Activated CD8-positive, alpha-beta T cell treated with anti-CD3 and anti-CD28 coated beads, Interleukin-2, amount 10 ng/mL, durations not matched to agents 7 days and 5 days (primary cell): Measurements from ENCODE around the gene TRMT61A. TPM values are rescaled to one million over a fixed set of nuclear protein-coding genes. Genes with fewer than 3 reads are reported as not detected.
A peak's percentile ranks its signal among the peaks of the same experiment; 100 is the strongest.

Experiments used
- ATAC-seq: fragments of 150-1000 bp; cut with Tn5 transposase; one replicate; pipeline ENCODE4 v1.10.0; 2021; ENCODE audit warnings: moderate library complexity
- CTCF ChIA-PET: fragments of 350-600 bp; sonication (Branson Sonifier 250); formaldehyde crosslinking; loops from one replicate; lab custom pipeline; 2021; ENCODE audit warnings: antibody characterized with exemption; lab: Charles Lee
- POLR2A ChIA-PET: fragments of 350-600 bp; sonication (Branson Sonifier 250); formaldehyde crosslinking; loops from one replicate; lab custom pipeline; 2021; ENCODE audit warnings: antibody characterized with exemption; lab: Charles Lee
- DNase-seq: peaks from one replicate; pipeline ENCODE4 v3.0.0-alpha.2; 2020
- H3K27ac Mint-ChIP-seq: one replicate; pipeline ENCODE4 v1.8.0; 2021; ENCODE audit warnings: mild to moderate bottlenecking, mixed read lengths
- H3K27me3 Mint-ChIP-seq: one replicate; pipeline ENCODE4 v1.8.0; 2021; ENCODE audit warnings: low read depth, mixed read lengths
- H3K36me3 Mint-ChIP-seq: one replicate; pipeline ENCODE4 v1.8.0; 2021; ENCODE audit warnings: low read depth, mixed read lengths
- H3K4me1 Mint-ChIP-seq: one replicate; pipeline ENCODE4 v1.8.0; 2021; ENCODE audit warnings: low read depth, mixed read lengths
- H3K4me3 Mint-ChIP-seq: one replicate; pipeline ENCODE4 v1.8.0; 2021; ENCODE audit warnings: mild to moderate bottlenecking, mixed read lengths
- H3K9me3 Mint-ChIP-seq: one replicate; pipeline ENCODE4 v1.8.0; 2022; ENCODE audit warnings: mixed read lengths; ENCODE audit not compliant: insufficient read depth
- total RNA-seq, 2 experiments: library from RNA; stranded (reverse); gene quantifications; one replicate each; pipeline ENCODE4 v1.2.3, GENCODE V29; 2021

TRMT61A gene
- total RNA-seq, 2 experiments from 2014 or later = 8.5 to 8.8 TPM

DNA sequence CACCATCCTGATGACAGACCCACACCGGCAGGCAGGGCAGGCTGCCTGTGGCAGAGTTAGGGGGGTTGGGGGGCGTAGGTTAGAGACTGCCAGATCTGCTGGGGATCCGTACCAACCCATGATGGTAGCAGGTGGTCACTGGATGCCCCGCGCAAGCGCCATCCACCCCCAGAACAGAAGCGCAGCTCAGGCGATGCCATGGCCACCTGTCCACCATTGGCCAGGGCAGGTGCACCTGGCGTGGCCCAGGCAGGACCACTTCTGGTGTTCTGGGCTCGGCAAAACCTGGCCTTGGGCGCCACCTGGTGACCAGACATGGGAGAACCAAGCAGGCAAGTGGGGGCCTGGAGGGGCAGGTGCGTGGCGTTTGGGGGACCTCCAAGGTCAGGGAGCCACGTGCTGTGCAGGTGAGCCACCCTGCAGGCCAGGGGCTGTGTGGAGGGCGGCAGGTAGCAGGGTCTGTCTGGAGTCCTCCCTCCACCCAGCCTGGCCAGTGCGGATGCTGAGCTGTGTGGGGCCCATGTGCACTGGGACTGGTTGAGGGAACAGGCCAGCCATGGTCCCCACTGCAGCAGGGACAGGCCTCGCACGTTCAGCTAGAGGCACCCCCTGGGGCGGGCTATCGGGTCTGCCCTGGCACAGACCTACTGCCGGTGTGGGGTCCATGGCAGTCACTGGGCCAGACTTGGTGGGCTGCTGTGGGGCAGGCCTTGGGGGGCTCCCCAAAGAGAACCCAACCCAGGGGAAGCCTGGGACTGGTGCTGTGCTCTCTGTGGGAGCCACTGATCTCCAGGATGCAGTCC, 17.9 kb downstream of the TRMT61A start:
- Mint-ChIP-seq H3K36me3 (no peaks in the 10 kb centered on the region), H3K9me3 (no peaks in the 10 kb centered on the region), H3K27me3 (no peaks in the 10 kb centered on the region), H3K4me1 (no peaks in the 10 kb centered on the region), H3K4me3 (no peak overlapping the region), H3K27ac (no peak overlapping the region)
- ChIA-PET CTCF (interaction anchor here (0.6 to 3.7 kb wide), 8 partner anchors 10 to 52 kb away, joined by 3 to 18 read pairs (median 4); no protein-coding TSS in a partner anchor), POLR2A (no interaction called here)
- ATAC-seq = peak; percentile 71
- DNase-seq = peak; percentile 83

GRCh38 chr14:103547455-103547940, 18.5 kb downstream of the TRMT61A start:
- no peak for DNase-seq

DNA sequence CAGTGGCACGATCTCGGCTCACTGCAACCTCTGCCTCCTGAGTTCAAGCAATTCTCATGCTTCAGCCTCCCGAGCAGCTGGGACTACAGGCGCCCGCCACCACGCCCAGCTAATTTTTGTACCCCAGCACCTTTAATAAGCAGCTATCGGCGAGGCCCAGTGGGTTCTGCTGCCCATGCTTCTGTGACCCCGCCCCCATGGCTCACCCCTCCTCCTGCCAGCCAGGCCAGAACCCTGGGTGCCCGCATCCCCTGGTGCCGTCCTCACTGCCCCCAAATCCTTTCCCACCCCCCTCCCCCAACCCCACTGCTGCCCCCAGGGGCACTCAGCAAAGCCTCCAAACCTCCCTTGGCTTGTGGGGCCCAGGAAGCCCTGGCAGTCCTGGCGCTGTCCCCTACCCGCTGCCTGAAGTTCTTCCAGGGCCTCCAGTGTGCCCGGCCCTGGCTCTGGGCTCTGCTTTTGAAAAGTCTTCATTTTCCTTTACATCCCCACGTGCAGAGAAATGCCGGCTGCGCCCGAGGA, 19.0 kb downstream of the TRMT61A start:
- Mint-ChIP-seq H3K36me3 (no peaks in the 10 kb centered on the region), H3K27ac (no peak overlapping the region), H3K4me1 (no peaks in the 10 kb centered on the region), H3K9me3 (no peaks in the 10 kb centered on the region), H3K4me3 (no peak overlapping the region), H3K27me3 (no peaks in the 10 kb centered on the region)
- no peak for ATAC-seq
- CTCF ChIA-PET = interaction anchor here (1.2 to 3.7 kb wide), 3 partner anchors 29 to 51 kb away, joined by 4 to 18 read pairs (median 14); no protein-coding TSS in a partner anchor
- POLR2A ChIA-PET = no interaction called here
- DNase-seq = no peak

More at GRCh38 chr14:103547455-103547940, 18.5 kb downstream of the TRMT61A start:
- ChIA-PET POLR2A (no interaction called here), CTCF (interaction anchor here (0.6 to 3.7 kb wide), 6 partner anchors 10 to 52 kb away, joined by 3 to 18 read pairs (median 4); no protein-coding TSS in a partner anchor)
- Mint-ChIP-seq H3K9me3 (no peaks in the 10 kb centered on the region), H3K27ac (no peak overlapping the region), H3K36me3 (no peaks in the 10 kb centered on the region), H3K4me1 (no peaks in the 10 kb centered on the region), H3K27me3 (no peaks in the 10 kb centered on the region), H3K4me3 (no peak overlapping the region)
- ATAC-seq = no peak

DNA sequence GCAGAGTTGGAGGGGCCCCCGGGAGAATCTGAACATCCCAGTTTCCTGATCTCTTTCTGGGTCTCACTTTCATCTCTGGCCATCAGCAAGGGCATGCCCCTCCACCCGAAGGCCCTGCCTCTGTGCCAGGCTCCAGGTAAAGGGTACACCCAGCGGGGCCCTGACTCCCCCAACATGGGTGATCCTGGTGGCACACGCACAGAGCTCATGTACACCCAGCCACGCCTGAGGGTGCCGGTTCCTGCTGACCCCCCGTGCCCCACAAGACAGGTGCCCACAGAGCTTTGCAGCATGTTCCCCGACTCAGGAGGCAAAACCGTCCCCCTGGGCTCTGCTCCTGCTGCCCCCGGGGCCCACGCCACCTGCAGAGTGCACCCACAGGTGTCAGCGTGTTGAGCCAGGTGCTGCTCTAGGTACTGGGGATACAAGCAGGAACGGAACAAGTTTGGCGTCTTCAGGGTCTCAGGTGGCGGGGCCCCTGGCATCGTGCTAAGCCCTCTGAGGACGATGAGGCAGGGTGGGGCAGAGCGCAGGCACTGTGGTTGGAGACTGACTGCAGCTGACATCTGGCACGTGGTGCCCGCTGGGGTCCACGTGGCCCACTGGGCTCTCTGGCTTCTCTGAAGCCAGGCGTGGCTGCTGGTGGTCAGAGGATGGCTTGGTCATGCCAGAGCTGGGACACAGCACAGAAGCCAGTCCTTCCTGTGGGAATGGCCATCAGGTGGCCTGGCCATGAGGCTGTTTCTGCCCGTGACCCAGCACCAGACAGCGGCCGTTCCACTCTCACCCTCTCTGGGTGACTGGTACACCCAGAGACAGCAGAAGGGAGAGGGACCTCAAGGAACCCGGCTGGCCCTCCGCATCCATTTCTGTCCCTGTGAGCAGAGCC, 19.7 kb downstream of the TRMT61A start:
- H3K36me3 Mint-ChIP-seq = no peaks in the 10 kb centered on the region
- POLR2A ChIA-PET = interaction anchor here (0.6 kb wide), 1 partner anchor 16 kb away, joined by 5 read pairs; no protein-coding TSS in a partner anchor

GRCh38 chr14:103549361-103550311, 20.6 kb downstream of the TRMT61A start:
- no peak overlapping the region for H3K4me3 Mint-ChIP-seq
- no peak overlapping the region for H3K27ac Mint-ChIP-seq
- ChIA-PET POLR2A (no interaction called here), CTCF (interaction anchor here (1.6 kb wide), 1 partner anchor 31 kb away, joined by 5 read pairs; no protein-coding TSS in a partner anchor)
- H3K27me3 Mint-ChIP-seq = no peaks in the 10 kb centered on the region
- DNase-seq (no peak), ATAC-seq (no peak)
- H3K36me3 Mint-ChIP-seq = no peaks in the 10 kb centered on the region
- H3K4me1 Mint-ChIP-seq = no peaks in the 10 kb centered on the region
- no peaks in the 10 kb centered on the region for H3K9me3 Mint-ChIP-seq

More for the DNA sequence above, 19.7 kb downstream of the TRMT61A start:
- H3K27me3 Mint-ChIP-seq = no peaks in the 10 kb centered on the region
- CTCF ChIA-PET = no interaction called here
- no peaks in the 10 kb centered on the region for H3K4me1 Mint-ChIP-seq
- H3K27ac Mint-ChIP-seq = no peak overlapping the region
- H3K9me3 Mint-ChIP-seq = no peaks in the 10 kb centered on the region
- DNase-seq (no peak), ATAC-seq (no peak)
- no peak overlapping the region for H3K4me3 Mint-ChIP-seq

- Mint-ChIP-seq H3K4me3 (no peak overlapping the region), H3K9me3 (no peaks in the 10 kb centered on the region), H3K27ac (no peak overlapping the region), H3K4me1 (no peaks in the 10 kb centered on the region), H3K27me3 (no peaks in the 10 kb centered on the region), H3K36me3 (peaks cover 4% of the 10 kb centered on the region)
- no peak for DNase-seq
- CTCF ChIA-PET = interaction anchor here (0.6 to 1.6 kb wide), 2 partner anchors 32 to 75 kb away, joined by 4 to 5 read pairs; no protein-coding TSS in a partner anchor
- no peak for ATAC-seq
- POLR2A ChIA-PET = no interaction called here
Observed at GRCh38 chr14:103550451-103551337, 21.7 kb downstream of the TRMT61A start.

DNA sequence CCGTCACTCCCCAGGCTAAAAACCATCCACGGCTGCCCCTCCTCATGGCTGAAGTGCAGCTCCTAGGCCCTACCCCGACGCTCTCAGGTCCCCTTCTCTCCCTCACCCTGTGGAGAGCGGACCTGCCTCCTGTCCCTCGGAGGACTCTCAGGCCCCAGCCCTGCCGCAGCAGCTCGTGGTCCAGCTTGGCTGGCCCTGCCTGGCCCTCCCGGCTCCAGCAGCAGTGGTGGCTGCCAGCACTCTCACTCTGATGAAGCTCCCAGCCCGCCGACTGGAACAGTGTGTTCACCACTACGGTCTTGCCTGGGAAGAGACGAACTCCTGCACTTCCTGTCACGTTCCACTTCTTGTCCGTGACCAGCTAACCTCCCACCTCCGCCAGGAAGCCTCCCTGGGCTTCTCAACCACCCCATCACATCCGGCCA, 22.4 kb downstream of the TRMT61A start:
- Mint-ChIP-seq H3K27me3 (no peaks in the 10 kb centered on the region), H3K4me1 (no peaks in the 10 kb centered on the region), H3K36me3 (peaks cover 4% of the 10 kb centered on the region), H3K9me3 (no peaks in the 10 kb centered on the region), H3K27ac (no peak overlapping the region), H3K4me3 (no peak overlapping the region)
- DNase-seq (no peak), ATAC-seq (no peak)
- CTCF ChIA-PET = interaction anchor here (0.6 to 1.0 kb wide), 2 partner anchors 30 to 75 kb away, joined by 4 read pairs; no protein-coding TSS in a partner anchor
- POLR2A ChIA-PET = no interaction called here

DNA sequence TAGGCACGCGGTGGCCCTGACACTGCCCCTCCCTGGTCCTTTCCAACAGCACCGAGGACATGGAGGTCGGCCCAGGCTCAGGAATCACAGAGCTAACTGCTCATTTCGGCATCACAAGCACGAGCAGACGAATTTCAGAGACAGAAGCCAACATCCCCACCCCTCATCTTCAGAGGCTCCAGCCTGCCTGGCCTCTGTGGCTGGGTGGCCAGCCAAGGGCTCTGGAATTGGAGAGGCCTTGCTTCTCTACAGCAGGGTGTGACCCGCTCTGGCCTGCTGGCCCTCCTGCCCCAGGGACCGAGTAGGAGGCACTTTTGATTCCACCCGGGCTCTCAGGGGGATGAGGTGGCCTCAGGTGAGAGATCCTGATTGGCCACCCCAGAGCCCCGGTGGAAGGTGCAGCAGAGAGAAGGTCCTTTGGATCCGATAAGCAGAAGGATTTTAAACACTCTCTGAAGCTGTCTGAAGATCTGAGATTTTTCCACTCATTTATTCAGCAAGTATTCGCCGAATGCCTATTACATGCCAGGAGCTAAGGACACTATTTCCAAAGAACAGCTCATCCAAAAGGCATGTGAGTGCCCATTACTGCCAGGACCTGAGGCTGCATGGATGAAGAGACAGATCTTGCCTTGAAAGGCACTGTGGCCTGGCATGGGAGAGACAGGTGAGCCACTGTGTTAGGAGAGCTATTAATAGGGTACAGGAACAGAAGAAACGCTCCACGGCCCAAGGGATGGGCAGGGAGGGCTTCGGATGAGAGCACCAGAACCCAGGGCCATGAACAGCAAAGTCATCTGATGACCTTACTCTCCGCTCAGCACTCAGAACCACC, 23.2 kb downstream of the TRMT61A start:
- H3K27ac Mint-ChIP-seq = no peak overlapping the region
- DNase-seq (no peak), ATAC-seq (no peak)
- POLR2A ChIA-PET = no interaction called here
- CTCF ChIA-PET = interaction anchor here (0.6 to 1.0 kb wide), 3 partner anchors 11 to 33 kb away, joined by 3 to 4 read pairs (median 3); no protein-coding TSS in a partner anchor
- no peaks in the 10 kb centered on the region for H3K4me1 Mint-ChIP-seq
- no peak overlapping the region for H3K4me3 Mint-ChIP-seq
- H3K9me3 Mint-ChIP-seq = no peaks in the 10 kb centered on the region
- H3K36me3 Mint-ChIP-seq = peaks cover 4% of the 10 kb centered on the region
- H3K27me3 Mint-ChIP-seq = no peaks in the 10 kb centered on the region

- Mint-ChIP-seq H3K9me3 (no peaks in the 10 kb centered on the region), H3K27me3 (no peaks in the 10 kb centered on the region), H3K4me1 (no peaks in the 10 kb centered on the region), H3K27ac (no peak overlapping the region), H3K36me3 (peaks cover 4% of the 10 kb centered on the region), H3K4me3 (no peak overlapping the region)
- CTCF ChIA-PET = interaction anchor here (0.6 kb wide), 1 partner anchor 11 kb away, joined by 3 read pairs; no protein-coding TSS in a partner anchor
- no peak for DNase-seq
- POLR2A ChIA-PET = no interaction called here
- no peak for ATAC-seq
Observed at GRCh38 chr14:103552846-103553210, 23.8 kb downstream of the TRMT61A start.
